ENCODE measurements around the gene SH3RF1.

- TF ChIP-seq CTCF (IDR thresholded peaks at IDR 0.05; ENCODE audit: low read depth, low read length, poor library complexity, severe bottlenecking) (no peak), EZH2phosphoT487 (IDR thresholded peaks at IDR 0.05; ENCODE audit: borderline replicate concordance, low read length) (no peak)
Observed at GRCh38 chr4:169150806-169151205, 120.0 kb downstream of the SH3RF1 start.

Data from DOHH2 (cell line).